Measurements from ENCODE around the gene IL1RL2. TPM values are rescaled to one million over a fixed set of nuclear protein-coding genes. Genes with fewer than 3 reads are reported as not detected.

IL1RL2 gene
- total RNA-seq, 4 donors from 2014 or later, result 0.40 to 0.87 (median 0.47) TPM; not detected in 1

- H3K4me1 ChIP-seq, result no peaks in the 10 kb centered on the region
- H3K9me3 ChIP-seq, result no peaks in the 10 kb centered on the region
- ATAC-seq, result no peak
- no CpG with 5 or more reads among the region's 5 CpGs for WGBS, 2 donors (ENCODE audit: low coverage in 1 of 2)
- no peak overlapping the region for H3K4me3 ChIP-seq
- TF ChIP-seq POLR2AphosphoS5 (IDR thresholded peaks at IDR 0.05) (no peak), EP300 (IDR thresholded peaks at IDR 0.05) (no peak), CTCF (IDR thresholded peaks at IDR 0.05) (no peak)
- no peaks in the 10 kb centered on the region for H3K27me3 ChIP-seq
- H3K27ac ChIP-seq, result no peak overlapping the region
- no peaks in the 10 kb centered on the region for H3K36me3 ChIP-seq
Measured at GRCh38 chr2:102206666-102207341, 20.0 kb downstream of the IL1RL2 start.

- TF ChIP-seq POLR2AphosphoS5 (IDR thresholded peaks at IDR 0.05) (no peak), EP300 (IDR thresholded peaks at IDR 0.05) (no peak), POLR2A (IDR thresholded peaks at IDR 0.05) (no peak), CTCF (IDR thresholded peaks at IDR 0.05) (no peak)
- ATAC-seq, result no peak
- Histone ChIP-seq H3K27me3 (no peaks in the 10 kb centered on the region), H3K36me3 (no peaks in the 10 kb centered on the region), H3K27ac (no peak overlapping the region), H3K4me1 (no peaks in the 10 kb centered on the region), H3K9me3 (no peaks in the 10 kb centered on the region), H3K4me3 (no peak overlapping the region)
Measured at GRCh38 chr2:102208774-102209173, 22.0 kb downstream of the IL1RL2 start.

- 17 to 41% methylated on average over 1 of the region's 1 CpG for WGBS, 2 donors (ENCODE audit: low coverage in 1 of 2)
- H3K9me3 ChIP-seq, result no peaks in the 10 kb centered on the region
- H3K27ac ChIP-seq, result no peak overlapping the region
- no peak for ATAC-seq
- no peaks in the 10 kb centered on the region for H3K36me3 ChIP-seq
- TF ChIP-seq EP300 (IDR thresholded peaks at IDR 0.05), result no peak
- TF ChIP-seq CTCF (IDR thresholded peaks at IDR 0.05), result no peak
- TF ChIP-seq POLR2A (IDR thresholded peaks at IDR 0.05), result no peak
- no peak for TF ChIP-seq POLR2AphosphoS5 (IDR thresholded peaks at IDR 0.05)
- no peak overlapping the region for H3K4me3 ChIP-seq
- no peaks in the 10 kb centered on the region for H3K27me3 ChIP-seq
- H3K4me1 ChIP-seq, result no peaks in the 10 kb centered on the region
Measured at GRCh38 chr2:102209474-102209873, 22.7 kb downstream of the IL1RL2 start.

- no peak overlapping the region for H3K4me3 ChIP-seq
- no peak for ATAC-seq
- no peaks in the 10 kb centered on the region for H3K27me3 ChIP-seq
- TF ChIP-seq POLR2A (IDR thresholded peaks at IDR 0.05), result no peak
- TF ChIP-seq EP300 (IDR thresholded peaks at IDR 0.05), result no peak
- TF ChIP-seq POLR2AphosphoS5 (IDR thresholded peaks at IDR 0.05), result no peak
- TF ChIP-seq CTCF (IDR thresholded peaks at IDR 0.05), result no peak
- no peak overlapping the region for H3K27ac ChIP-seq
- H3K4me1 ChIP-seq, result no peaks in the 10 kb centered on the region
- H3K9me3 ChIP-seq, result peaks cover 0 to 40% (median 0%) of the 10 kb centered on the region in 3 donors
- H3K36me3 ChIP-seq, result no peaks in the 10 kb centered on the region
Measured at GRCh38 chr2:102217032-102217431, 30.2 kb downstream of the IL1RL2 start.

All from gastroesophageal sphincter (tissue), 4 donors.